CD4-positive, alpha-beta T cell treated with Interleukin-17A for 1 hour (primary cell): ENCODE results near the gene ZBED4.
"Not testable (repeated sequence)": the region's sequence is repeated elsewhere in the genome, so short reads cannot be mapped to it uniquely, and the experiment has no call there.

Source experiments
- DNase-seq: peaks from one replicate; pipeline ENCODE4 v3.0.0-alpha.2; 2020

The ZBED4 gene

GRCh38 chr22:49852898-49853894 lies at the start of gene ZBED4:
Gene ZBED4 (plus strand): TSS chr22:49853844. CDS start chr22:49883663, 29,819 bp downstream.
- peak; percentile 97 for DNase-seq

GRCh38 chr22:49807129-49807528 lies 46.5 kb upstream of the ZBED4 start:
- no peak for DNase-seq

- DNase-seq, result peak; percentile 65
Observed at GRCh38 chr22:49807780-49808708, 45.6 kb upstream of the ZBED4 start.

- DNase-seq, result no peak
Observed at GRCh38 chr22:49810363-49811019, 43.2 kb upstream of the ZBED4 start.

GRCh38 chr22:49811020-49811791 lies 42.4 kb upstream of the ZBED4 start:
- DNase-seq, result no peak

GRCh38 chr22:49812838-49813237 lies 40.8 kb upstream of the ZBED4 start:
- DNase-seq, result no peak

GRCh38 chr22:49814164-49814686 lies 39.4 kb upstream of the ZBED4 start:
- DNase-seq, result no peak

GRCh38 chr22:49814856-49815255 lies 38.8 kb upstream of the ZBED4 start:
- DNase-seq, result no peak

GRCh38 chr22:49815641-49816091 lies 38.0 kb upstream of the ZBED4 start:
- no peak for DNase-seq

GRCh38 chr22:49817359-49817758 lies 36.3 kb upstream of the ZBED4 start:
- no peak for DNase-seq

GRCh38 chr22:49820984-49821383 lies 32.7 kb upstream of the ZBED4 start:
- no peak for DNase-seq

- not testable (repeated sequence) for DNase-seq
Observed at GRCh38 chr22:49821741-49822140, 31.9 kb upstream of the ZBED4 start.

GRCh38 chr22:49823289-49824045 lies 30.2 kb upstream of the ZBED4 start:
- no peak for DNase-seq

GRCh38 chr22:49824185-49824925 lies 29.3 kb upstream of the ZBED4 start:
- no peak for DNase-seq

GRCh38 chr22:49824936-49825335 lies 28.7 kb upstream of the ZBED4 start:
- no peak for DNase-seq

- no peak for DNase-seq
Observed at GRCh38 chr22:49825436-49825835, 28.2 kb upstream of the ZBED4 start.

- peak; percentile 66 for DNase-seq
Observed at GRCh38 chr22:49825944-49826602, 27.6 kb upstream of the ZBED4 start.

- DNase-seq, result peak; percentile 47
Observed at GRCh38 chr22:49826603-49827270, 26.9 kb upstream of the ZBED4 start.

- no peak for DNase-seq
Observed at GRCh38 chr22:49827271-49827852, 26.3 kb upstream of the ZBED4 start.
